Right lobe of liver (tissue), 4 donors: ENCODE data around the gene TM6SF1.

ENCODE experiments used
- POLR2A ChIP-seq: fragments of 450-650 bp; IDR thresholded peaks from one replicate; pipeline ENCODE4 v1.6.1; 2017; ENCODE audit warnings: antibody characterized with exemption, mild to moderate bottlenecking
- TF ChIP-seq, protein P1 (sequence below), 4 donors: fragments of 200-600 bp in 3 of 4; fragments of 450-650 bp in 1 of 4; IDR thresholded peaks; one replicate each; pipeline versions ENCODE4 v1.5.1 to v1.8.0; 2016 to 2022; ENCODE audit warnings: antibody characterized with exemption in 4 of 4, mild to moderate bottlenecking in 2 of 4
- donor health status: DM: no; HTN: no; CAD: no.
- donor health status: DM: no; HTN: no; CAD: no.
- donor health status: DM: no; HTN: yes; CAD: no.

GRCh38 chr15:83088876-83089275, 18.6 kb upstream of the TM6SF1 start:
- TF ChIP-seq, protein P1, sequence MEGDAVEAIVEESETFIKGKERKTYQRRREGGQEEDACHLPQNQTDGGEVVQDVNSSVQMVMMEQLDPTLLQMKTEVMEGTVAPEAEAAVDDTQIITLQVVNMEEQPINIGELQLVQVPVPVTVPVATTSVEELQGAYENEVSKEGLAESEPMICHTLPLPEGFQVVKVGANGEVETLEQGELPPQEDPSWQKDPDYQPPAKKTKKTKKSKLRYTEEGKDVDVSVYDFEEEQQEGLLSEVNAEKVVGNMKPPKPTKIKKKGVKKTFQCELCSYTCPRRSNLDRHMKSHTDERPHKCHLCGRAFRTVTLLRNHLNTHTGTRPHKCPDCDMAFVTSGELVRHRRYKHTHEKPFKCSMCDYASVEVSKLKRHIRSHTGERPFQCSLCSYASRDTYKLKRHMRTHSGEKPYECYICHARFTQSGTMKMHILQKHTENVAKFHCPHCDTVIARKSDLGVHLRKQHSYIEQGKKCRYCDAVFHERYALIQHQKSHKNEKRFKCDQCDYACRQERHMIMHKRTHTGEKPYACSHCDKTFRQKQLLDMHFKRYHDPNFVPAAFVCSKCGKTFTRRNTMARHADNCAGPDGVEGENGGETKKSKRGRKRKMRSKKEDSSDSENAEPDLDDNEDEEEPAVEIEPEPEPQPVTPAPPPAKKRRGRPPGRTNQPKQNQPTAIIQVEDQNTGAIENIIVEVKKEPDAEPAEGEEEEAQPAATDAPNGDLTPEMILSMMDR (IDR thresholded peaks at IDR 0.05) = no peak
- TF ChIP-seq POLR2A = no peak
